SK-N-SH (cell line): ENCODE measurements around the gene METTL15. TPM values are rescaled to one million over a fixed set of nuclear protein-coding genes. Genes with fewer than 3 reads are reported as not detected.

Source experiments
- CTCF ChIA-PET: fragments of 300-600, 350-600 bp; formaldehyde crosslinking; extraction: SDS; loops from one replicate; lab custom pipeline; 2021; lab: Yijun Ruan, JAX
- POLR2A ChIA-PET: fragments of 350-600 bp; sonication (Branson Sonifier 250); formaldehyde crosslinking; extraction: SDS; loops from one replicate; lab custom pipeline; 2020; ENCODE audit warnings: antibody characterized with exemption, inconsistent platforms; lab: Yijun Ruan, JAX
- DNase-seq: peaks from one replicate; pipeline ENCODE4 v3.0.0; 2012
- H2AFZ ChIP-seq: fragments of 200-600 bp; sonication (generic); 2 replicates; pipeline ENCODE4 v1.8.1; 2016; ENCODE audit warnings: antibody characterized with exemption, mild to moderate bottlenecking, low read depth
- H3F3A ChIP-seq: fragments of 200-600 bp; sonication (generic); replicated peaks from 2 replicates; pipeline ENCODE3; 2016; ENCODE audit warnings: antibody characterized with exemption, mild to moderate bottlenecking; ENCODE audit not compliant: insufficient read depth
- H3K27ac ChIP-seq, 2 experiments: fragments of 200-500 bp in 1 of 2; fragments of 200-600 bp in 1 of 2; sonication (Bioruptor generic) in 1 of 2; sonication (generic), shearing (Covaris generic) in 1 of 2; 2 replicates each; pipeline versions ENCODE4 v1.5.1 to v1.6.1; 2014 to 2016; ENCODE audit warnings: low read depth in 2 of 2, inconsistent platforms in 1 of 2, low read length in 1 of 2, mild to moderate bottlenecking in 1 of 2, mixed read lengths in 1 of 2
- H3K27me3 ChIP-seq: fragments of 200-600 bp; sonication (generic), shearing (Covaris generic); 2 replicates; pipeline ENCODE4 v1.6.1; 2016; ENCODE audit warnings: mixed run types; ENCODE audit not compliant: insufficient read depth
- H3K36me3 ChIP-seq, 2 experiments: fragments of 200-500 bp in 1 of 2; fragments of 200-600 bp in 1 of 2; sonication (Bioruptor generic) in 1 of 2; sonication (generic) in 1 of 2; replicated peaks in 1 of 2; 2 replicates each; pipeline versions ENCODE3 to v1.5.1; 2014 to 2016; ENCODE audit warnings: low read length in 1 of 2, mild to moderate bottlenecking in 1 of 2; ENCODE audit not compliant: insufficient read depth in 2 of 2, control insufficient read depth in 1 of 2
- H3K4me1 ChIP-seq, 2 experiments: fragments of 200-500 bp in 1 of 2; fragments of 200-600 bp in 1 of 2; sonication (Bioruptor generic) in 1 of 2; sonication (generic), shearing (Covaris generic) in 1 of 2; 2 replicates each; pipeline versions ENCODE4 v1.5.1 to v1.6.1; 2014 to 2016; ENCODE audit warnings: low read depth in 1 of 2, low read length in 1 of 2, mixed run types in 1 of 2; ENCODE audit not compliant: insufficient read depth in 2 of 2, control insufficient read depth in 1 of 2
- H3K4me2 ChIP-seq: fragments of 200-600 bp; sonication (generic), shearing (Covaris generic); 2 replicates; pipeline ENCODE4 v1.6.1; 2017; ENCODE audit warnings: mixed run types
- H3K4me3 ChIP-seq, 2 experiments: fragments of 200-500 bp in 1 of 2; fragments of 200-600 bp in 1 of 2; sonication (Bioruptor generic) in 1 of 2; sonication (generic), shearing (Covaris generic) in 1 of 2; 2 replicates each; pipeline versions ENCODE4 v1.5.1 to v1.8.1; 2014 to 2016; ENCODE audit warnings: low read depth in 2 of 2, inconsistent platforms in 1 of 2, low read length in 1 of 2, mild to moderate bottlenecking in 1 of 2, mixed read lengths in 1 of 2, moderate library complexity in 1 of 2
- H3K79me2 ChIP-seq: fragments of 200-600 bp; sonication (generic); 2 replicates; pipeline ENCODE4 v1.8.1; 2017; ENCODE audit warnings: mild to moderate bottlenecking; ENCODE audit not compliant: insufficient read depth
- H3K9ac ChIP-seq: fragments of 200-600 bp; sonication (generic); 2 replicates; pipeline ENCODE4 v1.6.1; 2017; ENCODE audit warnings: mixed run types
- H3K9me2 ChIP-seq: fragments of 200-600 bp; sonication (generic); 2 replicates; pipeline ENCODE4 v1.6.1; 2017; ENCODE audit warnings: mixed run types
- H3K9me3 ChIP-seq: fragments of 200-600 bp; sonication (generic); 2 replicates; pipeline ENCODE4 v1.6.1; 2017; ENCODE audit warnings: mixed run types, mild to moderate bottlenecking, moderate library complexity
- H4K20me1 ChIP-seq: fragments of 200-600 bp; sonication (generic); 2 replicates; pipeline ENCODE4 v1.6.1; 2017; ENCODE audit warnings: mild to moderate bottlenecking, mixed run types; ENCODE audit not compliant: insufficient read depth
- CTCF ChIP-seq: fragments of 200-600 bp; sonication (generic); IDR thresholded peaks from 2 replicates; pipeline ENCODE4 v1.6.1; 2017; ENCODE audit warnings: antibody characterized with exemption, mild to moderate bottlenecking, moderate library complexity
- ELF1 ChIP-seq: IDR thresholded peaks from 2 replicates; pipeline ENCODE4 v1.4.0; 2012
- EP300 ChIP-seq, 2 experiments: IDR thresholded peaks; 2 replicates each; pipeline versions ENCODE4 v1.4.0 to v1.6.1; 2012; ENCODE audit warnings: borderline replicate concordance in 1 of 2, low read depth in 1 of 2, low read length in 1 of 2
- FOXJ3 ChIP-seq: sonication (generic); formaldehyde crosslinking; IDR thresholded peaks from 2 replicates; pipeline ENCODE4 v1.5.1; 2020; ENCODE audit warnings: mild to moderate bottlenecking, missing genetic modification reagents
- GABPA ChIP-seq: IDR thresholded peaks from 2 replicates; pipeline ENCODE4 v1.4.0; 2012; ENCODE audit warnings: low read depth, mild to moderate bottlenecking
- GATA2 ChIP-seq: sonication (generic); formaldehyde crosslinking; IDR thresholded peaks from 2 replicates; pipeline ENCODE4 v1.5.0; 2020; ENCODE audit warnings: mild to moderate bottlenecking, missing genetic modification reagents
- JUND ChIP-seq: IDR thresholded peaks from 2 replicates; pipeline ENCODE4 v1.4.0; 2012
- MAX ChIP-seq: IDR thresholded peaks from 2 replicates; pipeline ENCODE4 v1.4.0; 2012; ENCODE audit warnings: low read depth
- MXI1 ChIP-seq: IDR thresholded peaks from 2 replicates; pipeline ENCODE4 v1.6.1; 2012; ENCODE audit warnings: mild to moderate bottlenecking, low read depth, low read length, improper control_type of control experiment
- NRF1 ChIP-seq: IDR thresholded peaks from 2 replicates; pipeline ENCODE4 v1.6.1; 2012; ENCODE audit warnings: low read depth, mild to moderate bottlenecking, low read length
- POLR2AphosphoS5 ChIP-seq: IDR thresholded peaks from 2 replicates; pipeline ENCODE4 v1.6.1; 2012; ENCODE audit warnings: low read depth, low read length
- RAD21 ChIP-seq: IDR thresholded peaks from 2 replicates; pipeline ENCODE4 v1.6.1; 2012; ENCODE audit warnings: mild to moderate bottlenecking, low read length
- RCOR1 ChIP-seq: fragments of 150-350 bp; IDR thresholded peaks from 2 replicates; pipeline ENCODE4 v1.6.1; 2017; ENCODE audit warnings: antibody characterized with exemption, low read length
- RFX5 ChIP-seq: IDR thresholded peaks from 2 replicates; pipeline ENCODE4 v1.6.1; 2012; ENCODE audit warnings: mild to moderate bottlenecking, improper control_type of control experiment, low read length
- RXRA ChIP-seq: IDR thresholded peaks from 2 replicates; pipeline ENCODE4 v1.4.0; 2012; ENCODE audit warnings: low read depth, mild to moderate bottlenecking, borderline replicate concordance
- TAF1 ChIP-seq: IDR thresholded peaks from 2 replicates; pipeline ENCODE4 v1.6.1; 2012; ENCODE audit warnings: low read depth, mild to moderate bottlenecking, low read length, moderate library complexity, borderline replicate concordance
- TCF12 ChIP-seq: IDR thresholded peaks from 2 replicates; pipeline ENCODE4 v1.4.0; 2012
- USF2 ChIP-seq: fragments of 150-350 bp; IDR thresholded peaks from 2 replicates; pipeline ENCODE4 v1.6.1; 2017; ENCODE audit warnings: antibody characterized with exemption, low read length, low read depth, borderline replicate concordance
- YY1 ChIP-seq: IDR thresholded peaks from 2 replicates; pipeline ENCODE4 v1.4.0; 2012; ENCODE audit warnings: low read depth, mild to moderate bottlenecking
- WGBS: methylation state at CpG from one replicate; pipeline ENCODE4 v1.1.6; 2017; ENCODE audit warnings: low lambda C conversion rate; 5-methylcytosine and 5-hydroxymethylcytosine counted together
- polyA plus RNA-seq, 3 experiments: library from polyadenylated mRNA; depleted of rRNA; stranded (reverse); fragments of >200 nt; gene quantifications; 2 replicates each; pipeline ENCODE4 v1.2.3, GENCODE V29; 2012
- TF ChIP-seq, protein P1 (sequence below): IDR thresholded peaks from 2 replicates; pipeline ENCODE4; 2012

Gene METTL15
- polyA plus RNA-seq, 1 of the 3 experiments (the other 2 are of a cell fraction) = 4.7 TPM

- TF ChIP-seq TAF1 = no peak
- no peak for TF ChIP-seq FOXJ3
Observed at GRCh38 chr11:28142724-28143123, 34.5 kb downstream of the METTL15 start (continued).

GRCh38 chr11:28144808-28145207, 36.6 kb downstream of the METTL15 start:
- Histone ChIP-seq H3K79me2 (peaks cover 4% of the 10 kb centered on the region; the same call in 1 of the 2 replicates), H3K4me3 (no peak overlapping the region), H3K9me2 (no peaks in the 10 kb centered on the region)
- TF ChIP-seq RXRA (no peak), YY1 (no peak), RCOR1 (no peak), POLR2AphosphoS5 (no peak), GABPA (no peak), FOXJ3 (no peak), JUND (no peak), RFX5 (no peak), MXI1 (no peak)
- TF ChIP-seq, all 33 proteins: peak for 0
- Histone ChIP-seq H3F3A (peaks cover 4% of the 10 kb centered on the region), H3K9ac (no peak overlapping the region), H3K27ac (no peak overlapping the region; a peak in 1 of 4 replicates), H3K4me2 (no peak overlapping the region), H2AFZ (no peak overlapping the region), H3K9me3 (0 out of 2 replicates have a peak, but pooled peaks cover 3% of the 10 kb centered on the region), H3K4me1 (peaks cover 0 to 26% of the 10 kb centered on the region in 2 experiments; a peak in 2 of 4 replicates), H3K27me3 (no peaks in the 10 kb centered on the region), H3K36me3 (peaks cover 0 to 19% of the 10 kb centered on the region in 2 experiments), H4K20me1 (no peaks in the 10 kb centered on the region)
- POLR2A ChIA-PET = no interaction called here
- DNase-seq = no peak
- WGBS = 100% methylated on average over 2 of the region's 2 CpGs
- CTCF ChIA-PET = interaction anchor here (0.5 kb wide), 1 partner anchor 11 kb away, joined by 3 read pairs; no protein-coding TSS in a partner anchor

- POLR2A ChIA-PET = no interaction called here
- peak overlapping the region; percentile 47 to 69; a peak in 3 of 4 replicates for H3K27ac ChIP-seq
- no peaks in the 10 kb centered on the region for H3K9me2 ChIP-seq
- peaks cover 4% of the 10 kb centered on the region for H3F3A ChIP-seq
- peak overlapping the region; percentile 20; the same call in 1 of the 2 replicates for H2AFZ ChIP-seq
- peak overlapping the region; percentile 2; the same call in 1 of the 2 replicates for H3K4me2 ChIP-seq
- no peaks in the 10 kb centered on the region for H3K9me3 ChIP-seq
- peaks cover 0 to 7% of the 10 kb centered on the region in 2 experiments for H3K36me3 ChIP-seq
- no peaks in the 10 kb centered on the region for H3K27me3 ChIP-seq
- 26% methylated on average over 2 of the region's 2 CpGs for WGBS
- H3K4me1 ChIP-seq = peaks cover 0 to 26% of the 10 kb centered on the region in 2 experiments; a peak in 2 of 4 replicates
- H3K9ac ChIP-seq = peak overlapping the region; percentile 11; the same call in 1 of the 2 replicates
- CTCF ChIA-PET = interaction anchor here (0.6 to 1.5 kb wide), 2 partner anchors 9 to 74 kb away, joined by 3 read pairs; no protein-coding TSS in a partner anchor
- no peak for DNase-seq
- H3K79me2 ChIP-seq = peaks cover 4% of the 10 kb centered on the region; the same call in 1 of the 2 replicates
- no peaks in the 10 kb centered on the region for H4K20me1 ChIP-seq
- H3K4me3 ChIP-seq = no peak overlapping the region
- TF ChIP-seq TAF1 (no peak), USF2 (no peak), GATA2 (CRISPR knock-in tag) (no peak), ELF1 (no peak), RAD21 (no peak), EP300 (IDR thresholded peaks at IDR 0.05; ENCODE audit: borderline replicate concordance in 1 of 2, low read depth in 1 of 2, low read length in 1 of 2) (peak in 1 of 2 experiments; percentile 62; a peak in 1 of 4 replicates), JUND (peak; percentile 92), CTCF (no peak), RCOR1 (no peak), YY1 (no peak), RXRA (peak; percentile 33; the same call in 1 of the 2 replicates), GABPA (no peak), NRF1 (no peak), MAX (no peak), MXI1 (no peak), POLR2AphosphoS5 (0 out of 2 replicates have a peak, but pooled peaks have one; percentile 29), TCF12 (peak; percentile 90)
- TF ChIP-seq, protein P1, sequence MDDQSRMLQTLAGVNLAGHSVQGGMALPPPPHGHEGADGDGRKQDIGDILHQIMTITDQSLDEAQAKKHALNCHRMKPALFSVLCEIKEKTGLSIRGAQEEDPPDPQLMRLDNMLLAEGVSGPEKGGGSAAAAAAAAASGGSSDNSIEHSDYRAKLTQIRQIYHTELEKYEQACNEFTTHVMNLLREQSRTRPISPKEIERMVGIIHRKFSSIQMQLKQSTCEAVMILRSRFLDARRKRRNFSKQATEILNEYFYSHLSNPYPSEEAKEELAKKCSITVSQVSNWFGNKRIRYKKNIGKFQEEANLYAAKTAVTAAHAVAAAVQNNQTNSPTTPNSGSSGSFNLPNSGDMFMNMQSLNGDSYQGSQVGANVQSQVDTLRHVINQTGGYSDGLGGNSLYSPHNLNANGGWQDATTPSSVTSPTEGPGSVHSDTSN = peak; percentile 76
Observed at GRCh38 chr11:28146123-28146751, 38.0 kb downstream of the METTL15 start.
